Epithelial cell of proximal tubule (primary cell): Measurements from ENCODE around the gene ILKAP. TPM values are rescaled to one million over a fixed set of nuclear protein-coding genes. Genes with fewer than 3 reads are reported as not detected.

Source experiments
- DNase-seq: peaks from one replicate; pipeline ENCODE4 v3.0.0-alpha.2; 2011; ENCODE audit warnings: low read depth
- H3K4me3 ChIP-seq: 2 replicates; pipeline ENCODE4 v1.5.1; 2011; ENCODE audit warnings: low read depth, mild to moderate bottlenecking, low read length
- CTCF ChIP-seq: conservative IDR thresholded peaks from 2 replicates; pipeline ENCODE4 v1.5.1; 2012; ENCODE audit warnings: low read depth, mild to moderate bottlenecking, low read length
- total RNA-seq: library from RNA; depleted of rRNA; stranded (reverse); fragments of >200 nt; gene quantifications from 2 replicates; pipeline ENCODE4 v1.2.3, GENCODE V29; 2015

Gene ILKAP
- total RNA-seq, 1 donor from 2014 or later = 18.2 TPM

DNA sequence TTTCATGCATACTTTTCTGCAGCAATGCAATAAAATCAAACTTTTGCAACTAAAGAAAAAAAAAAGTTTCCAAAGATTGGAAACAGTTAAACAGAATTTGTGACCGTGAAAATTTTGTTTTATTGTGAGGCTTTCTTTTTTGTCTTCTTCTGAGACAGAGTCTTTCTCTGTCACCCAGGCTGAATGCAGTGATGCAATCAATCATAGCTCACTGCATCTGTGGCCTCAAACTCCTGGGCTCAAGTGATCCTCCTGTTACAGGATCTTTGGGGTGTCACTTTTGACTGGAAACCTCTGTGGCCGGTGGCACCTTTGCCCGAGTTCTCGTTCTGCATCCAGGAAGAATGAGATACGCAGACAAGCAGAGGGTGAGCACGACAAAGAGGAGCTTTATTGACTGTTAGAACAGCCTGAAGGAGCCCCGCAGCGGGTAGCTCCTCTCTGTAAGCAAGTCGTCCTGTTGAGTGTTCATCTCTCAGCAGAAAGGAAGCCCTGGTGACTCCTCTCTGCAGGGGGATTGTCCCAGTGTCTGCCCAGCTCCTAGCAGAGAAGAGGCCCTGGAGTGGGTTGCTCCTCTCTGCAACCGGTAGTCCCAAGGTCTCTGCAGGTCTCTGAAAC lies 16.9 kb upstream of the ILKAP start:
- DNase-seq = no peak
- H3K4me3 ChIP-seq = no peak overlapping the region
- no peak for TF ChIP-seq CTCF

DNA sequence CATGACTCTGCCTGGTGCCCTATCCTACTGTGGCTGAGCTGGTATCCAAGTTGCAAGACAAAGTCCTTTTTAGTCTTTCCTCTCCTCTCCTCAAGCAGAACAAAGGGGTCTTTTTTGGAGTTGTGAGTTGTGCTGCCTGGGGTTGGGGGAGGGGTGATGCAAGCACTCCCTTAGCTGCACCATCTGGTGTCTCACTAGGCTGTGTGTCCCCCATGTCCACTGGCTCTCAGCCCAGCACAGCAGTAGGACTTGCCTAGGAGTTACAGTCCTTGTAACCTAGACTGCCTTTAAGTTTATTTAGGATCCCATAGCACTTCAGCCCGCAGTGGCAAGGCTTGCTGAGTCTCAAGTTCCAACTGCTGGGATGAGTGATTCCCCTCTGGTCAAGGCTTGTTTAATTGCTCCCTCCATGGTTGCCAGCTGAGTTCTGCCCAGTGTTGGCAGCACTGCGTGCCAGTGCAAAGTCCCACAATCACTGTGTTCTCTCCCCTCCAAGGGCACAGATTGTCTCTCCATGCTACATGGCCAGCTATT lies 13.2 kb upstream of the ILKAP start:
- DNase-seq = no peak
- no peak for TF ChIP-seq CTCF
- H3K4me3 ChIP-seq = no peak overlapping the region

- no peak for TF ChIP-seq CTCF
- no peak for DNase-seq
- H3K4me3 ChIP-seq = no peak overlapping the region
Observed at GRCh38 chr2:238207006-238207405, 3.5 kb upstream of the ILKAP start.

DNA sequence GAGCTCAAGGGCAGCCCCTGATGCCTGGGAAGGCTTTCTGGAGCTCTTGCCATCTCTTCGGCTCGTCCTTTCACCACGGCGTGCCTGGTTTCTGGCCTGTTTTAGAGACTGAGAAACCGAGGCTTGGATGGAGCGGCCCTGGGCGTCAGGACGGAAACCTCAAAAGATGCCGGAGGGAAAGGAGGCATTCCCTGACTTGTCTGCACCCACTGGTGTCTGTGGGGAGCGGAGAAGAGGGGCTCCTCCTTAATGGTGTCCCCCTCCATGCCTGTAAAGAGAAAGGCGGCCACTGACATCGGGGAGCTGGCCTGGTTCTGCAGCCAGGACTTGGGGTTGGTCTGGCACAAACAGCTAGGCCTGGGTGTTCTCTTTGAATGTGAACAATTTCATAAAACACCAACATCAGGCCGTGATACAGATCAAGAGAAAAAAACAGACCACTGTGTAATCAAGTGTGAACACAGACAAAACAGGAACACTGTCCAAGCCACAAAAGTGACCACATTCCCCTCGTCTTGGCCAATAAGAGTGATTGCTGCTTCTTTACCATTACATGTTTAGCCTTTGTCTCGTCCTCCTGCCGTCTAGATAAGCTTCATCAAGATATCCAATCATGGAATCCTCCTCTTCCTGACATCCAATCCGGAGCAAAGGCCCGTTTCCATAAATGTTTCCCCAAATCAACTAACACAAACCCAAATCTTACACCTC lies 633 bp upstream of the ILKAP start:
- no peak for DNase-seq
- no peak for TF ChIP-seq CTCF

GRCh38 chr2:238202326-238203093 lies 985 bp downstream of the ILKAP start:
- no peak for DNase-seq
- peak overlapping the region; percentile 75 for H3K4me3 ChIP-seq
- TF ChIP-seq CTCF = no peak

More for the DNA sequence above, 633 bp upstream of the ILKAP start:
- peak overlapping the region; percentile 64 for H3K4me3 ChIP-seq

GRCh38 chr2:238190445-238190844 lies 13.1 kb downstream of the ILKAP start:
- no peak for TF ChIP-seq CTCF
- no peak for DNase-seq
- H3K4me3 ChIP-seq = no peak overlapping the region
